HG03460 (cell line): ENCODE measurements around the gene VWA8.

Experiments used
- ATAC-seq: cut with Tn5 transposase; IDR thresholded peaks from one replicate; pipeline ENCODE4 v1.9.1; 2021; ENCODE audit not compliant: unreplicated experiment

VWA8 gene

DNA sequence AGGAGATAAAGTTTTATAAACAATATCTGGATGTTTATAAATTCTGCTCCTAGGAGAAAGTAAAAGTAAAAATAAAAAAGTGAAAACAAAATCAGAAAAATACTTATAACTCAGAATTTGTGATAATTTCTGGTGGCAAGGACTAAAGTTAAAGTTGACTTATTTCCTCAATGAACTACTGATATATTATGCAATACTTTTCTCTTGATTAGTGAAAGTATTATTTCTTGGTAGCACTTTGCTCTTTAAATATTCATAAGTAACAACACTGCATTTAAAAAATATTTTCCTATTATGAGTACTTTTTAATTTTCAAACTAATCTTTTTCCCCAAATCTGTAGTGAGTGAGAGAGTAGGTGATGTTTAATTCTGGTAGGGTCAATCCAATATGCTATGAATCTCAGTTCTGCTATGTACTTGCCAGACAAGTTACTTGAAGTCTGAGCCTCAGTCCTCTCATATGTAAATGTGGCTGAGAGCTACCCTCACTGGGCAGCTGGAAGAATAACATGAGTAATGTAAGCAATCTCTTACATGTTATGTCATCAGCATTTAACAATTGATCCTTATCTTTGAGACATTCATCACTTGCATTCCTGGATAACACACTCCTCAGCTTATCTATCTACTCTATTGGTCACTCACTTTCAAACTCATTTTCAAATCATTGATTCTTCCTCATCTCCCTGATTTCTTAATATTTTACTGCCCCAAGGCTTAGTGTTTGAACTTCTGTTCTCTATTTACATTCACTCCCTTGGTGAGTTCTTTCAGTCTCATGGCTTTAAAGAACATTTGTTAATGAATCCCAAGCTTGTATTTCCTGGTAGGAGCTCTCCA, 264.5 kb downstream of the VWA8 start:
- no peak for ATAC-seq

DNA sequence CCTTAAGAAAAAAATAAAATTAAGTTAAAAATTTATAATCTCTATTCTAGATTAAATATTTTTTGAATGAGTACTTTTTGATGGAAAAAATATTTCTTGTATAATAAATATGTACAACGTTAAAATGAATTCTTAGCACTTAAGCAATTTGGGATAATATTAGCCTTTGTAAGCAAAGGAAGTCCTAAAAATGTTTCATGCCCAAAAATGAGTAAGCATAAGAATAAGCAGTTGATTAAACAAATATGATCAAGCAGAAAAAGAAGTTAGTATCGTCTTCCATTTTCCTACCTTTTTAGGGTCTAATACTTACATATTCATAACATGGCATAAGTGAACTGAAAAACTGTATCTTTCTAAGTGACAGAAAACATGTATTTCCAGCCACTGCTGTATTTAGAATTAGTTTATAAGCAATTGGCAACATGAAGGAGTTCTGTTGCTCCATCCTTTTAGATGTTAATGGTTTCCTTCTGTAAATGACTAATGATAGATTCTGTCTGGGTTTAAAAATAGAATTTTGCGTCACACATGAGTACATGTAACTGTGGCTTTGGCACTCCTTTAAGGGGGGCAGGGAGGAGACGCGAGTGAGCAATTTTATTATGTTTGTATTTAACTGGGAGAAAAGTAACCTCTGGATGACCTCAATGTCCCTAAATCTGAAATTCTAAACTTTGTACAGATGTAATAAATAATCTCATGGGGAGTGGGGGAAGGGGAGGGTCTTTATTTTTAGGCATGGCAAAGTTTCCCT, 266.2 kb downstream of the VWA8 start:
- ATAC-seq = no peak

DNA sequence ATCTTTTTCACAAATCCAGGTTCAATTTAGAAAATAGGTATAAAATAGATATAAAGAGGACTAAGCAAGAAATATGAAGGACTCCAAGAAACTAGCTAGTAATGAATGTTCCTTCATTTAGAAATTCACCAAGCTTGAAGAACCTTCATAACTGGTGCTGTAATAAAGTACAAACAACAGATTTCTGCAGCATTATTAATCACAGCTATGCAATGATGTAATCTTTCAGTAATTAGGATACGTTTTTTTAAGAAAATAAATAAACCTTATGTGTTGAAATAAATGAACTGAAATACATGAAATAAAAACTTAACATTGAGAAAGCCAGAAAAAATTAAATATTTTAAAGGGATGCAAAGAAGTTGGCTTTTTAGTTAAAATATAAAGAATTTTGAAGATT, 267.5 kb downstream of the VWA8 start:
- ATAC-seq = no peak

DNA sequence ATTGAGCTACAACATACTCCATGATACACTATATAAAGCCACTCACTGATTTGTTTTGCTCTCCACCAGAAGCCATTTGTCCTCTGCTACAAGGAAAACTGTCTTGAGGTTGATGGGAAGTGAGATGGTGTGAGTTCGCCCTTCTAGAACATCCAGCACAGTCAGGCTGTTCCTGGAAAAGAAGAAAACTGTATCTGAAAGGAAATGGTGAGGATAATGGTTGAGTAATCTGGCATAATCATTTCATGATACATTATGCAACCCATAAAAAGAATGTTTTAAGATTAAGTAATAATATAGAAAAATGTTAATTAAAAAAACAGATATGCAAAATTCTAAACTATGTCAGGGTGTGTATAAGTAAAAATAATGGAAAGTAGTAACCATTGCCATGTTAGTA, 269.6 kb downstream of the VWA8 start:
- ATAC-seq = no peak

DNA sequence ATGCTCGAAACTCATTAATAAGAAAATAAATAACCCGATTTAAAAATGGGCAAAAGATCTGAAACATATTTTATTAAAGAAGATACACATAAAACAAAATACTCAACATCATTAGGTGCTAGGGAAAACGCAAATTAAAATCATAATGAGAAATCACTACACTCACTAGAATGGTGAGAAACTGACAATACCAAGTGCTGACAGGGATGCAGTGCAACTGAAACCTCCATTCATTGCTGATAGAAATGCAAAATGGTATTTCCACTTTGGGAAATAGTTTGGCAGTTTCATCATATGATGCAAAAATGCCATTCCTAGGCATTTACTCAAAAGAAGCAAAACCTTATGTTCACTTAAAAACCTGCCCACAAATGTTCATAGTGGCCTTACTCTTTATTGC, 278.1 kb downstream of the VWA8 start:
- ATAC-seq = no peak

DNA sequence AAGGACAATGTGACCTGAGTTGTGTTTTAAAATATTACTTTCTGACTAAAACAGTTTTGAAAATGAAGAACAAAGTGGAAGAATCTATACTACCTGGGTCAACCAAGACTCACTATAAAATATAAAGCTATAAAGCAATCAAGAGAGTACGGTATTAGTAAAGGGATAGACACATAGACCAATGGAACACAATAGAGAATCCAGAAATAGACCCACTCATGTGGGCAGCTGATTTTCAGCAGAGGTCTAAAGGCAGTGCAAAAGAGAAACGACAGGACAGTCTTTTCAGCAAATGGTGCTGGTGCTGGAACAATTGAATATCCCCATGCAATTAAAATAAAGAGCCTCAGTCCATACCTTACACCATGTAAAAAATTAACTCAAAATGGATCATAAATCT, 278.9 kb downstream of the VWA8 start:
- ATAC-seq = no peak

DNA sequence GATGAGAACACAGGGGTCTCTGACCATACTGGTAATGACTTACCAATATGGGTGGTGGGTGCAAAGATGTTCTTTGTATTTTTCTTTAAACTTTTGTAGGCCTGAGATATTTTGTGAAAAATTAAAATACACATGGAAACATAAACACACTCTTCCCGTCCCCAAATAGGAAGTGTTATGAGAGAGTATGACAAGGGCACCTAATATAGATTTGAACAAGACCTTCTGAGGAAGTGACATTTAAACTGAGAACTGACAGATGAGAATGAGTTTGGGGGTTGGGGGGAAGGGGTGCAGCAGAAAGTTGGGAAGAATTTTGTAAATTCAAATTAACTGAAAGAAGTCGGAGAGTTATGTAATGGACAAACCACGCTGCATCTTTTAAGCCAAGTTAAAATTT, 279.3 kb downstream of the VWA8 start:
- no peak for ATAC-seq

DNA sequence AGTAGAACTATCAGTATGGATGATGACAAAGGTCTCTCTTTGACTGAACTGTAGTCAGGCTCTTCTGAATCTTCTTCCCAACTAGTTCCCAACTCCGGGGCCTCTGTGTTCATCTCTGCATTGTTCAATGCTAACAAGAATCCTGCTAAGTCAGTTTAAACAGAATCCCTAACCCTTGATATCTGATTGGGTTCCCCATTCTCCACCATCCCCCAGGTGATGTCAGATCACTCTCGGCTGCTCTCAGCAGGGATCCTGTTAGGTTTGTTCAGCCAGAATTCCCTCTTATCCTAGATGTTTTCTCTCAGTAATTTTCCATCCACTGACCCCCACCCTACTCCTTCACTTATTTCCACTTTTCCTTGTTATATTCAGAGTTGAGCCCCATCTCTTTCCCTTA, 280.0 kb downstream of the VWA8 start:
- no peak for ATAC-seq

DNA sequence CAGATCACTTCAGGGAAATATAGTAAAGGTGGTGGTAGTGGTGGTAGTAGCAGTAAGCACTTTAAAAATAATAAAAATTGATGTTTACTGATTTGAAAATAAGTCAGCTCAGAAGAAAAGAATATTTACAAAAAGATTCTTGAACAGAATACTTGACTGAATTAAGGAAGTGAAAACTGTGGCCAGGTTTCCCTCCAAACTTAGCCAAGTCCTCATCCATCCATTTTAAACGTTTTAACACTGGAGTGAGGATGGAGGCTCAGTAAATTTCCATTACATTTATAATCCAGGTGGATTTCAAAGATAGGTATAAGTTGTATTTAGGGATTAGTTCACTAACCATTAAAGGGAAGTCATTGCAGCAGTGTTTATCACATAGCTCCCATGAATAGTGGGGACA, 282.1 kb downstream of the VWA8 start:
- no peak for ATAC-seq

DNA sequence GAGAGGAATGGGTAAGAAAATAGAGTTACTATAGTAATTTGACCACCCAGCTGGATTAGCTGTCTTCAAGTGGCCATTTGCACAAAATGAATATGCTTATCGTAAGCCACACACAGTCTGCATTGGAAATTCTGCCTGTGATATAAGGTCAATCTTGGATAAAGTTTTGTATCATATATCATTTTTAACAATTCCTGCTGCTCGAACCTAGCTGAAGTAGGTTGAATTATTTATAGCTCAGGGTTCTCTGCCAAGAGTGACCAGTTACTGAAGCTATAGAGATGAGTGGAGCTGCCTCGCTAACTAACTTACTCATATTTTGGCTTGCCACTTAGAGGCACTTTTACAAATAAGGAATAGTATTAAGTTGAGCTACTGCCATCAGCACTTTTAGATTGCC, 282.7 kb downstream of the VWA8 start:
- ATAC-seq = no peak

DNA sequence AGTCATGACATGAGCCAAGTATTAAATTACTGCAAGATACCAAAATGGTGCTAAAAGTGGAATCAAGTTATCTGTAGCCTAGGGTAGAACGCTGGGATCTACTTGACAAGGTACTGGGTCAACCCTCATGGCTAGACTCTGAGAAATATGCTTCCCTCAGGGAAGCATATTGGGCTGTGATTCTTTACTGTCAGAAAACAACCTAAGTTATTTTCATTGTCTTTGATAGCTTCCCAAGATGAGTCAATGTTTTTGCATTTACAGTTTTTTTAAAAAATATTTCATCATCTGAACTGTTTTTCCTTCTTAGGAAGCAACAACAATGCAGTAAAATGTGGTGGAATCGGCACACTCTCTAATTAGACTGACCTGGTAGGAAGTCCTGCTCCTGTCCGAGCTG, 285.6 kb downstream of the VWA8 start:
- no peak for ATAC-seq

DNA sequence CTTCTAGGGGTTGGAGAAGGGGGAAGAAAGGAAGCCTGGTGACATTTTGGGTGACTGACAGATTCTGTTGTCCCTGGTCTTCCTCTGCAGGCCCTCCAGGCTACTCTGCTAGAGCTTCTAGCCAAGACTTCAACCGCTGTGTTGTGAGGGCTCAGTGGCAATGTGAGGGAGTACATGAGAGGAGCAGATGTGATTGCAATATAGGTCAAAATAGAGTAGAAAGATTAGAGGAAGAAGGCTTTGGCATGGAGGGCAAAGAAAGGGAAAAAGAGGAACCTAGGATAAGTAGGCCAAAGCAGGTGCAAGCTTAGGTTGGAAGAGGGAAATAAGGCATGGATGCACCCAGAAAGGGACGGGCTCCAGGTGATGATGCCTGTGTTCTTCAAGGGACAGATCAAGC, 286.7 kb downstream of the VWA8 start:
- no peak for ATAC-seq

DNA sequence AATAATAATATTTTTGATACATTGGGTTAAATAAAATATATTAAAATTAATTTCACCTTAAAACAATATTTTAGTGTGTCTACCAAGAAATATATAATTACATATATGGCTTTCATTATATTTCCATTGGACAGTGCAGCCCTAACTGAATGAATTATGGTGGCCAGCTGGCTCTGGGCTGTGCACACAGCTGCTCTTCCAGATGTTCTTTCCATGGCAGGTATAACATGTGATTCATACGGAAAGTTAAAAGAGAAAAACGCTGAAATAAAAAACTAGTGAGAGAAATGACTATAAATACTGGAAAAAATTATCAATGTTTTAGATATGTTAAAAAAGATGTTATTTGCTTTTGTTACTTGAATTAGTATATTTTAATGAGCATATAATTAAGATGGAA, 287.3 kb downstream of the VWA8 start:
- ATAC-seq = no peak

DNA sequence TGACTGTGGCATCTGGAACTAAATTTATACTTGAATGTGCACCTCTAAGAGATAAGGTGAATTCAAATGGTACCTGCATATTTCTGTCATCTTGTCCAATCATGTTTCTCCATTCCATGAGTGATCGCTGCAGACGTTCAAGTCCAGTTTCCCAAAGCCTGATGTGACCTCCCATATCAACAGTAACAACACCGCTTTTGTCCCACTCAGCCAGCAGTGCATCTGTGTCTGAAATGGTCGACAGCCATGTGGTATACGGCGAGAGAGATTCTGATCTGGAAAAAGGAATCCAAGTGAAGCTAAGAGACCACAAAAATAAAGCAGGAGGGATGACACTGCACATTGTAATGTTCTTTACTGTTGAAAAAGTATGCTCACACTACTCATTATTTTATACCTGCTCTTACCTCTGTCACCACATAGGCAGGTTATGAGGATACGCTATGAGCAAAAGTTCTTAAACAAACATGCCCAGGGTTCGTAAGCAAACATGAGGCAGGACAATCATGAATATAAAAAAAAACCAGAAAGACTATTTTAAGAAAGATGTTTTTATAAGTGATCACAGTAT, 290.0 kb downstream of the VWA8 start:
- no peak for ATAC-seq

DNA sequence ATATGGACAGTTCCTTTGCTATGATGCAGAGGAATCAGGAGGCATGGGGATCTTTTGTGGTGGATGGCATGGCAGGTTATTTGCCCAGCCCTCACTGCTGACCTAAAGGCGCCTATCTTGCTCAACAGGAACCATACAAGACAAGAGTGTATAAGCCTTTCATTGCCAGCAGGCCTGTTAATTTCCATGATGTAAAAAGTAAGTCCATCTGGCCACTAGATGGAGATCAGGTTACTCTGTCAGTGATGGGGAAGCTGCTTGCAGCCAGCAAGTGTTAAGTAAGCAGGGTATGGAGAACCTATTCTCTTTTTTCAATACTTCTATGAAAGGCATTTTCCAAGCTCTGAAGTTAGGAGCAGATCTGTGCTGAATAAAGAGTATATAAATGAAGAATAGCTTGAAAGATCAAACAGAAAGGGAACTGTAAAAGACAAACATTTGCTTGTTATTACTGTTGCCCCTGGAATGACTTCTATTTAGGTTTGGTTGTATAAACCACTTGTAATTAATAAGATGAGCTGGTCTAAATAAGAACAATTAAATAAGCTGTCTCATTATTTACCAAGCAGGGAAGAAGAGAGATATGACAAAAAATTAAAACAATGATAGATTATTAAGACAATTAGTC, 292.7 kb downstream of the VWA8 start:
- ATAC-seq = peak; percentile 68

DNA sequence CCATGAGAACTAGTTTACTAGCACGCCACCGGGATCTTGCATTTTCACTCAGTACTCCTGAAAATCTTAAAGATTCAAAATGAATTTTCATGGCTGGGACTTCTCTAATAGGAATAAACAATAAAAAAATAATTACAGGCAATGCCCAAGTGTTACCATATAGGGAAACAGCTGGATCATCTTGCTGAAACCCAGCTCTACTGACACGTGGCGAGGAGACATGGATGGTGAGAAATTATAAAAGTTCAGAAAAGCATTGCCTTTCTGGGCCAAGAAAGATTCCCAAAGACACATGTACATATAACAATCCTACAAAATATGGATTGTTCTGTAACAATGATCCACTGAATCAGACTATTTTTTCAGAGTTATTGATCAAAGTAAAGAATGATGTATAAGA, 294.3 kb downstream of the VWA8 start:
- ATAC-seq = no peak

DNA sequence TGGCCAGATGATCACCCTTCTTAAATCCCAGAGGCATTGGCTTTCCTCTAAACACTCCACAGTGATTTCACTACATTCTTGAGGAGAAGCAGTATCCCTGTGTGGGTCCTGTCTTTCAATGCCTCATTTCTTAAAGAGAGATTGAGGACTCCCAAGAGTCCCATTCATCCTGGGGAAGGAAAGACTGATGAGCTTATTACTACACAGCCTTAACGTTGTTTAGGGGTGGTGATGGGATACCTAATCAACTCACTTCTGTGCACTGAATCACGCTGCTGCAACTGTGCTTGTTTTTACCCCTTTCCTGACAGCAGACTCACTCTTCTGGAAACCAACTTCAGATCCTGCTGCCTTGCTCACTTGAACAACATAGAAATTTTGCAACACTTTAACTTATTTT, 300.5 kb downstream of the VWA8 start:
- no peak for ATAC-seq

DNA sequence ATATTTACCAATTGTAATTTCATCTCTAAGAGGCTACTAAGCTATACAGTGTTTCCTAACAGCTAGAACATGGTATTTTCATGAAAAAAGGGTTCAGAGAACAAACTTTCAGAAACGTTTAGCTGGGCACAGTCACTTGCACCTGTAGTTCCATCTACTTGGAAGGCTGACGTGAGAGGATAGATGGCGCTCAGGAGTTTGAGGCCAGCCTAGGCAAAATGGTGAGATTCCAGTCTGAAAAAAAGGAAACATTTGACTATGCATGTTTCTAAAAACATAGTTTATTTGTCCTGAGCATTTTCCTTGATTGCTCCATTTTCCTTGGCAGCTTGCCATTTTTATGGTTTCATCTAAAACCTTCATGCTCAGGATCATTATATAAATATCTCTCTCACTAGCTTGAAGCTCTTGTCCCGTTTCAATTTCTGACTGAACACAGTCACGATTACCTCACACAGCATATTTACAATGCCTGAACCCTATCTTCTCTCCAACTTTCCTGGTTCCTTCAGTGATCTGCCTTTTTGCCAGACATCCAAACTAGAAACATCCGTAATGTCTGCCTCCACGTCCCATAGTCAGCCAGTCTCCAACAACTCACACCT, 302.8 kb downstream of the VWA8 start:
- ATAC-seq = no peak

DNA sequence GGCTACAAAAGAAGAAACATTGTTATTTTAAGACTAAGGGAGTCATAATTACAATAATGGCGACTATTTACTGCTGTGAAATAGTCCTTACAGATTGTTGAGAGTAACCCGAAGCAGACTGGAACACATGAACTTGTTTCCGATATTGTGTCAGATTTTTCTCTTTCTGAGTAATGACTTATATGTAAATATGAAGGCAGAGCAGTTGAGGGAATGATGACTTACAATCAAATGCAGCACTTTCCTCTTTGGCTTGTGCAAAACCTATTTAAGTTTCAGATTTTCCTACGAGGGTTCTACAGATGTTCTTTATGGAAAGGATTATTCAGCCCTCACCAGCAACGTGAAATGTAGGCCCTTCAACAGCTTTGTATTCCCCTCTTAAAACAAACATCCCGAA, 304.9 kb downstream of the VWA8 start:
- no peak for ATAC-seq

DNA sequence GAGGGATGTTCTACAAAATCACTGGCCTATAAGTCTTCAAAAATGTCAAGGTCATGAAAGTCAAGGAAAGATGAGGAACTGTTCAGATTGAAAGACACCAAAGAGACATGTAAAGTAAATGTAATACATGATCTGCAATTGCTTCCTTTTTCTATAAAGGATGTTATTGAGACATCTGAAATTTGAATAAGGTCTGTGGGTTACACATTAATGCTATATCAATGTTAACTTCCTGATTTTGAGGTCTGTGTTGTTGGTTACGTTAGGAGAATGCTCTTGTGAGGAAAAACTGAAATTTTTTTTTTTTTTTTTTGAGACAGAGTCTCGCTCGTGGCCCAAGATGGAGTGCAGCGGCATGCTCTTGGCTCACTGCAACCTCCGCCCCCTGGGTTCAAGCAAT, 306.1 kb downstream of the VWA8 start:
- no peak for ATAC-seq

DNA sequence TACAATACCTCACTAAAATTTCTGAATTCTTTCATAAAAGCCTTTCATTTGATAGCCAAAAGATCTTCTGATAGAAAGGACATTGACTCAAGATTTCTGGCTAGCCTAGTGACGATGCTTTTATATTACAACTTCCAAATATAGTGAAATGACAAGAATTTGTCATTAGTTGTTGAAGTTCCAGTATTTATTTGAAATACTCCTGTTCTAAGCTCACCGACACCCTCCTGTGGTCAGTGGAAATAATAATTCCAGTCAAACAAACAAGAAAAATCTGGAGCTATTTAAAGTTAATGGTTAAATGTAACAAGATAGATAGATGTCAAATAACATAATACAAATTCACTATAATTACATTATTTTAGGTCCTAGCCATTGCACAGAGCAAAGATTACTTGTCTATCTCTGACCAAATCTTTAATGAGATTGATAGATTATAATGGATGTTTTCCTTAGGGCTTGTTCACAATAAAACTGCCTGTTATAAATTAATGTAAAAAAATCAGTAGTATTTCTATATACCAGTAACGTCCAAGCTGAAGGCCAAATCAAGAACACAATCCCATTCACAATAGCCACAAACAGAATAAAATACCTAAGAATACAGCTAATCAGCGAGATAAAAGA, 308.1 kb downstream of the VWA8 start:
- no peak for ATAC-seq
